Camera-type eye (tissue), 1 donor: Measurements from ENCODE around the gene MMP23B. TPM values are rescaled to one million over a fixed set of nuclear protein-coding genes. Genes with fewer than 3 reads are reported as not detected.

ENCODE experiments used
- total RNA-seq: library from RNA; depleted of rRNA; stranded (reverse); fragments of >200 nt; gene quantifications from one replicate; pipeline ENCODE4 v1.2.3, GENCODE V29; 2014

MMP23B gene
- total RNA-seq: 40.0 TPM

GRCh38 chr1:1631782-1632420 lies at the start of gene MMP23B:
TSS of gene MMP23B (plus strand) at chr1:1632173. CDS start at chr1:1632219, 46 bp downstream.

GRCh38 chr1:1599935-1600860 lies 31.8 kb upstream of the MMP23B start, which contains the start of gene FNDC10:
TSS of gene FNDC10 (minus strand) at chr1:1600135. CDS start at chr1:1600015, 120 bp downstream.

GRCh38 chr1:1615256-1616044 lies 16.5 kb upstream of the MMP23B start, which contains the start of gene MIB2:
TSS of gene MIB2 (plus strand) at chr1:1615500. CDS start at chr1:1623453, 7,953 bp downstream.

GRCh38 chr1:1658583-1659549 lies 26.9 kb downstream of the MMP23B start, which contains the start of gene CDK11B:
TSS of gene CDK11B (minus strand) at chr1:1659004. CDS start at chr1:1657485, 1,519 bp downstream.

Other genes starting within 250 kb of the MMP23B start
- 314 TPM for gene CCNL2, start 232.8 kb upstream of the MMP23B start, total RNA-seq
- gene MRPL20, start 224.9 kb upstream of the MMP23B start, total RNA-seq: 74.5 TPM
- gene ANKRD65, start 210.9 kb upstream of the MMP23B start, total RNA-seq: 8.1 TPM
- 19.8 TPM for gene VWA1, start 196.5 kb upstream of the MMP23B start, total RNA-seq
- gene ATAD3C, start 182.5 kb upstream of the MMP23B start, total RNA-seq: 0.05 TPM
- gene ATAD3B, start 160.4 kb upstream of the MMP23B start, total RNA-seq: 20.4 TPM
- gene ATAD3A, start 120.0 kb upstream of the MMP23B start, total RNA-seq: 12.8 TPM
- 12.0 TPM for gene TMEM240, start 91.5 kb upstream of the MMP23B start, total RNA-seq
- gene SSU72, start 57.3 kb upstream of the MMP23B start, total RNA-seq: 58.5 TPM
- 1.9 TPM for gene FNDC10, start 32.0 kb upstream of the MMP23B start, total RNA-seq
- 76.8 TPM for gene MIB2, start 16.7 kb upstream of the MMP23B start, total RNA-seq
- gene CDK11B, start 26.8 kb downstream of the MMP23B start, total RNA-seq: 13.7 TPM
- gene SLC35E2B, start 60.6 kb downstream of the MMP23B start, total RNA-seq: 81.3 TPM
- 27.9 TPM for gene CDK11A, start 92.2 kb downstream of the MMP23B start, total RNA-seq
- 37.2 TPM for gene NADK, start 146.3 kb downstream of the MMP23B start, total RNA-seq